ENCODE results near the gene ATG9A. TPM values are rescaled to one million over a fixed set of nuclear protein-coding genes. Genes with fewer than 3 reads are reported as not detected.

The ATG9A gene
- total RNA-seq, 1 donor from 2014 or later = 48.8 TPM

DNA sequence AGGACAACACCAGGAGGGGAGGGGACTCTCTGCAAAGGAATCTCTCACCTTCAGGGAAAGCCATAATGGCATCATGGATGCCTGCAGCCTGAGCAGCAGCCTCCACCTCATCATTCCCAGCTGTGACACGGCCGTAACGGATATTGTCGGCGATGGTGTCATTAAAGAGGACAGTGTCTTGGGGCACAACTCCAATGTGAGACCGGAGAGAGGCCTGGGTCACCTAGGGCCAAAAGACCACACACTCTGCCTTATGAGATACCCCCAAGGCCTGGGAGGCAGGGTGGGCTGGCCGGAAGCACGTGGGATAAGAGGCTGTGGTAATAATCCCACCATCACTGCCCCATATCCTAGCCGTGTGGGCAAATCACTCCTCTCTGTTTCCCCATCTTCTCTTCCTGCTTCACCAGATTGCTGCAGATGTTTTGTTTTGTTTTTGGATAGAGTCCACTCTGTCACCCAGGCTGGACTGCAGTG is 18.5 kb downstream of the ATG9A start:
- no peak for TF ChIP-seq EZH2 (IDR thresholded peaks at IDR 0.05; ENCODE audit: insufficient read depth, low read length)
- TF ChIP-seq, protein P1, sequence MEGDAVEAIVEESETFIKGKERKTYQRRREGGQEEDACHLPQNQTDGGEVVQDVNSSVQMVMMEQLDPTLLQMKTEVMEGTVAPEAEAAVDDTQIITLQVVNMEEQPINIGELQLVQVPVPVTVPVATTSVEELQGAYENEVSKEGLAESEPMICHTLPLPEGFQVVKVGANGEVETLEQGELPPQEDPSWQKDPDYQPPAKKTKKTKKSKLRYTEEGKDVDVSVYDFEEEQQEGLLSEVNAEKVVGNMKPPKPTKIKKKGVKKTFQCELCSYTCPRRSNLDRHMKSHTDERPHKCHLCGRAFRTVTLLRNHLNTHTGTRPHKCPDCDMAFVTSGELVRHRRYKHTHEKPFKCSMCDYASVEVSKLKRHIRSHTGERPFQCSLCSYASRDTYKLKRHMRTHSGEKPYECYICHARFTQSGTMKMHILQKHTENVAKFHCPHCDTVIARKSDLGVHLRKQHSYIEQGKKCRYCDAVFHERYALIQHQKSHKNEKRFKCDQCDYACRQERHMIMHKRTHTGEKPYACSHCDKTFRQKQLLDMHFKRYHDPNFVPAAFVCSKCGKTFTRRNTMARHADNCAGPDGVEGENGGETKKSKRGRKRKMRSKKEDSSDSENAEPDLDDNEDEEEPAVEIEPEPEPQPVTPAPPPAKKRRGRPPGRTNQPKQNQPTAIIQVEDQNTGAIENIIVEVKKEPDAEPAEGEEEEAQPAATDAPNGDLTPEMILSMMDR (IDR thresholded peaks at IDR 0.05; ENCODE audit: insufficient read depth, low read depth, low read length) = no peak
- no peak for FAIRE-seq
- peaks cover 6% of the 10 kb centered on the region for H3K79me2 ChIP-seq (ENCODE audit: insufficient read depth, low read length)
- Mint-ChIP-seq H3K4me3 (ENCODE audit: unreplicated experiment) (no peak overlapping the region), H3K9me3 (ENCODE audit: unreplicated experiment) (no peaks in the 10 kb centered on the region), H3K36me3 (ENCODE audit: low read depth, unreplicated experiment) (peaks cover 25% of the 10 kb centered on the region), H3K4me1 (ENCODE audit: low read depth, unreplicated experiment) (peaks cover 11% of the 10 kb centered on the region), H3K27me3 (ENCODE audit: low read depth, unreplicated experiment) (no peaks in the 10 kb centered on the region), H3K27ac (ENCODE audit: unreplicated experiment) (no peak overlapping the region)
- H3K27me3 ChIP-seq (ENCODE audit: insufficient read depth, low read length) = no peaks in the 10 kb centered on the region
- H3K27ac ChIP-seq (ENCODE audit: low read depth, low read length) = no peak overlapping the region
- H3K36me3 ChIP-seq (ENCODE audit: insufficient read depth, low read length) = peaks cover 7% of the 10 kb centered on the region
- H3K4me2 ChIP-seq (ENCODE audit: low read length) = no peak overlapping the region
- DNase-seq (ENCODE audit: low read depth) = no peak
- peaks cover 16% of the 10 kb centered on the region for H3K4me1 ChIP-seq (ENCODE audit: insufficient read depth, low read length)
- H4K20me1 ChIP-seq (ENCODE audit: insufficient read depth, low read length) = peaks cover 15% of the 10 kb centered on the region
- no peak overlapping the region for H3K4me3 ChIP-seq (ENCODE audit: insufficient read depth, low read depth, low read length)
- H3K9me3 ChIP-seq (ENCODE audit: insufficient read depth, low read depth, low read length) = no peaks in the 10 kb centered on the region
- no peak overlapping the region for H3K9ac ChIP-seq (ENCODE audit: low read length)
- H2AFZ ChIP-seq (ENCODE audit: low read depth, low read length) = no peak overlapping the region

- Histone ChIP-seq H2AFZ (ENCODE audit: low read depth, low read length) (no peak overlapping the region), H3K9ac (ENCODE audit: low read length) (no peak overlapping the region), H3K4me1 (ENCODE audit: insufficient read depth, low read length) (peaks cover 16% of the 10 kb centered on the region), H3K36me3 (ENCODE audit: insufficient read depth, low read length) (peaks cover 7% of the 10 kb centered on the region), H3K9me3 (ENCODE audit: insufficient read depth, low read depth, low read length) (no peaks in the 10 kb centered on the region), H3K27ac (ENCODE audit: low read depth, low read length) (no peak overlapping the region), H3K27me3 (ENCODE audit: insufficient read depth, low read length) (no peaks in the 10 kb centered on the region), H4K20me1 (ENCODE audit: insufficient read depth, low read length) (peaks cover 15% of the 10 kb centered on the region), H3K79me2 (ENCODE audit: insufficient read depth, low read length) (peaks cover 6% of the 10 kb centered on the region), H3K4me3 (ENCODE audit: insufficient read depth, low read depth, low read length) (no peak overlapping the region), H3K4me2 (ENCODE audit: low read length) (no peak overlapping the region)
- Mint-ChIP-seq H3K27me3 (ENCODE audit: low read depth, unreplicated experiment) (no peaks in the 10 kb centered on the region), H3K4me3 (ENCODE audit: unreplicated experiment) (no peak overlapping the region), H3K4me1 (ENCODE audit: low read depth, unreplicated experiment) (peaks cover 11% of the 10 kb centered on the region), H3K36me3 (ENCODE audit: low read depth, unreplicated experiment) (peaks cover 24% of the 10 kb centered on the region), H3K27ac (ENCODE audit: unreplicated experiment) (no peak overlapping the region), H3K9me3 (ENCODE audit: unreplicated experiment) (no peaks in the 10 kb centered on the region)
- FAIRE-seq = no peak
- DNase-seq (ENCODE audit: low read depth) = no peak
- TF ChIP-seq EZH2 (IDR thresholded peaks at IDR 0.05; ENCODE audit: insufficient read depth, low read length) = no peak
- TF ChIP-seq, protein P1 (IDR thresholded peaks at IDR 0.05; ENCODE audit: insufficient read depth, low read depth, low read length) = no peak
These were observed 19.1 kb downstream of the ATG9A start for GRCh38 chr2:219210196-219210885.

Data from astrocyte (in vitro differentiated cells and primary cell).